DMS 273 (cell line): ENCODE results near the gene SLC22A7.
"Not testable (repeated sequence)": the region's sequence is repeated elsewhere in the genome, so short reads cannot be mapped to it uniquely, and the experiment has no call there.

Source experiments
- DNase-seq: peaks from one replicate; lab custom pipeline; 2025; ENCODE audit not compliant: unreplicated experiment; lab: John Stamatoyannopoulos, UW

SLC22A7 gene

DNA sequence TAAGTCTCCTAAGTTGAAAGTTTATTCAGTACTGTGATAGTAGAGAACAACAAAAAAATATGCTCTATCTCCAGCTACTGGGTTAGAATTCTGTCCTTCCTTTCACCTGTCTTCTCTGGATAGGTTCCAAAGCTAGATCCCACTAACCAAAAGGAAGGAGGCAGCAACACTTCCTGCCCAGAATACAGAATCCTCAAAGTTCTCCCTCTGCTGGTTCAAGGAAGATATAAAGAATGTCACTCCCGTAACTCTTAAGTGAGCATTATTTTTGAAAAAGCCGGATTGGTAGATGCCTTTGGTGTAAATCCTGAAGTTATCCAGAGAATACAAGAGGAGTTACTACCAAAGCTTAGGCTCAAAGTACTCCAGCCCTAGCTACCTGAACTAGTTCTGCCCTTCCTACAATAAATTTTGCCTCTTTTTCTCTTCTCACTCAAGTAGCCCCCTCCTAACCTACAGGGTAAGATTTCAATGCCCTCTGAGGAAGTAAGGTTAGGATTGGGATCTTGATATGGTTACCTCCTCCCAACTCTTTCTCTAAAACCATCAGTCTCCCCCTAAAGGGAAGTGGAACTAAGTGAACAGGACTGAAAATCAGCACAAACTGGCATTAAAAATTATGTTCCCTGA, 36.5 kb downstream of the SLC22A7 start:
- DNase-seq: peak; percentile 85

DNA sequence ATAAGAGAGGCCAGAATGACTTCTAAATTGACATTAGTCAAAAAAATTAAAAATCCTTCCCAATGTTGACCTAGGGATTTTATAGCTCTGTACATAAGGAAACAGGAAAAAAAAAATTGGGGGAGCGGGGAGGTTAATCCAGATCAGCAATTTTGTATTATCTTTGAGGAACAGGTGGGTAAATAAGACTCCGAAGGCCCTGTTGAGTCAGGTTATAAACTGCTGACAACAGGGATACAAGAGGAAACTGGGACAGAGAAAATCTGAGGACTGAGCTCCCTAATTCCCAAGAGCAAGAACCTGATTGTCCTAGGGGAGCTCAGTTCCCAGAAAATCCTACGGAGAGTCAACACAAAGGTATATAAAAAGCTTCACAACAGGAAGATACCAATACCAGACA, 37.4 kb downstream of the SLC22A7 start:
- DNase-seq: no peak

DNA sequence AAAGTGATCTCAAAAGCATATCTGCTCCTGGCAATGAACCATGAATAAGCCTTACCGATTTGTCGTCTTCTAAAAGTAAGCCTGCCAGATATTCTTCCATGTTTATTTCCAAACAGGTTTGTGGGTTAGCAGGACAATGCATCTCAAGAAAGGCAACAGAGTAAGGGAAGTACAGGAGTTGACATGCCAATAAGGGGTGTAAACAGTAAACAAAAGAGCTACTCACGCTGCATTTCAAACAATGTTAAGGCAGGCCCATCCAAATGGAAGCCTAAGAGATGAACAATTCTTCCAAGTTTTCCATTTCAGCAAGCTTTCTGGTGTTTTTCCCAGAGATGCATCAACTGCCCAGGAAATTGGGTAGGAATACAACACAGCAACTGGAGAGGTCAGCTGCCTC, 38.3 kb downstream of the SLC22A7 start:
- DNase-seq: no peak

DNA sequence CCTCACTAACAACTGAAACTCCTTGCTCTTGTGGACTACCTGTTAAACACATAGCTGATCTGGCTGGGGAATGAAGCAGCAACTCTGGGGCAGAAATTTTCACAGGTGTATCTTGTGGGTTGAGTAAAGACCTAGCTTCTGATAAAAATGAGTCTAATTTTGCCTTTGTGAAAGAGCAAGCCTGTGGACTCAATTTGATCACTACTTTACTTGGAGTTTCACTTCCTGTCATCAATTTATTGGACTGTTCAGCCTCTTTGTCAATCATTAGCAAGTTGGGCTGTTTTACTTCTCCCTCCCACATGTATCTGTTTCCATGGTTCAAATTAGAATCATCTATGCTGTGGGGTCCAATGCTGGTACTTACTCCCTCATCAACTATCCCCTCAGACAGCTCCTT, 40.2 kb downstream of the SLC22A7 start:
- no peak for DNase-seq

DNA sequence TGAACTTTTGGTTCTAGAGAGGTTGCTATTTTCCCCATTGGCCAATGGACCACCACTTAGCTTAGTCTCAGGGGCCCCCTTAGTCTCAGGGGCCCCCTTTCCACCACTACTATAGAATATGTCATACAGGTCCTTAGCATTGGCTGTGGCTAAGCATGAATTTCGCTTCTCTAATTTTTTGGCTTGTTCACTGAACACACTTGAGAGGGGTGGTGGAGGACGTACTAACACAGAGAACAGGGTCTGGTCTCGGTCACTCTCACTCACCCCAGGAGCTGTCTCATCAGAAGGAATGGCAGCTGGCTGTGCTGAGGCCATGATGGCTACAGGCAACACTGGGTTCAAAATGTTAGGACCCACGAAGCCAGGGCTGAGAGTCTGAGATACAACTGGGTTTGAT, 41.1 kb downstream of the SLC22A7 start:
- DNase-seq: no peak

DNA sequence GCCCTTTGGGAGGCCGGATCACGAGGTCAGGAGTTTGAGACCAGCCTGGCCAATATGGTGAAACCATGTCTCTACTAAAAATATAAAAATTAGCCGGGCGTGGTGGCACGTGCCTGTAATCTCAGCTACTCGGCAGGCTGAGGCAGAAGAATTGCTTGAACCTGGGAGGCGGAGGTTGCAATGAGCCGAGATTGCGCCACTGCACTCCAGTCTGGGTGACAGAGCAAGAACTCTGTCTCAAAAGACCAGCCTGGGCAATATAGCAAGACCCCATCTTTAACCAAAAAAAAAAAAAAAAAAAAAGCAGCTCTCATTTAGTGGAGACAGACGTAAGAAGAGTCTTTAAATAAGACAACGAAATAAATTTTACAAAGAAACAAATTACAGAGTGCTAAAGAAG, 48.2 kb downstream of the SLC22A7 start:
- not testable (repeated sequence) for DNase-seq

DNA sequence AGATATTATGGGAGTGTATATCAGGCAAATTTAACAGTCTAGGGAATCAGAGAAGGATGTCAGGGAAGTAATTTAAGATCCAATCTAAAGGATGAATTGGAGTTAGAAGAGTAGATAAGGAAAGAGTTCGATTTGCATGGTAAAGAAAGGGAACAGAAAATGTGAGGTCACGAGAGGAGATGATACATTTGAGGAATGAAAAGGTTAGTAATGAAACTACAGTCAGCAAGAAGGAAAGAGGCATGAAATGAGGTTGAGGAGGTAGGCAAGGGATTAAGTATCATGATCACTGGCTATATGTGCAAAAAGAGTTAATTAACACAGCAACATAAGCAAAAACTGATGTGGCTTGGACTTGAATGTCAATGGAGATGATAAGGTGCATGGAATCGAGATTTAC, 49.0 kb downstream of the SLC22A7 start:
- DNase-seq: no peak

DNA sequence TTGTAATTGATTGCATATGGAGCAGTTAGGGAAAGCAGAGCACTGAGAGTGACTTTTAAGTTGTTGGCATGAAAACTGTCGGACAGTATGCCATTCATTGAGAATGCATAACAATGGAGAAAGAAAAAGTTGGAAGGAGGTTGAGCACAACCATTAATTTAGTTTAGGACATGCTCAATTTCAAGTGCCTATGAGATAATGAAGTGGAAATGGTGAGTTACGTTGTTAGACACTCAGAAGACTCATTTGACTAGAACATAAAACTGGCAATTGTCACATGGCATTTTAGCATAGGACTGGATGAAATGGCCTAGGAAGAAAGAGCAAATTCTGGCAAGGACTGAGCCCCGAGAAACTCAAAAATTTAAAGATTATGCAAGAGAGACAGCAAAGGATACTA, 49.4 kb downstream of the SLC22A7 start:
- no peak for DNase-seq

DNA sequence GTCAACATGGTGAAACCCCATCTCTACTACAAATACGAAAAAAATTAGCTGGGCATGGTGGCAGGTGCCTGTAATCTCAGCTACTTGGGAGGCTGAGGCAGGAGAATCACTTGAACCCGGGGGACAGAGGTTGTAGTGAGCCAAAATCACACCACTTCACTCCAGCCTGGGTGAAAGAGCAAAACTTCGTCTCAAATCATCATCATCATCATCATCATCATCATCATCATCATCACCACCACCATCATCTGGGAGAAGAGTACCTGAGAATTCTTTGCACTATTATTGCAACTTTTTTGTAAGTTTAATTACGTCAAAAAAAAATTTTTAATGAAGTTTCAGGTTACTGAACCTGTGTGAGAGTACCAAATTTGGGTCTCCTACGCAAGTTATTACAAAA, 53.9 kb downstream of the SLC22A7 start:
- not testable (repeated sequence) for DNase-seq
